ENCODE measurements around the gene NDC80. TPM values are rescaled to one million over a fixed set of nuclear protein-coding genes. Genes with fewer than 3 reads are reported as not detected.
A peak's percentile ranks its signal among the peaks of the same experiment; 100 is the strongest.

Gene NDC80
- total and polyA plus RNA-seq, 8 donors, result 1.7 to 47.6 (median 22.3) TPM

DNA sequence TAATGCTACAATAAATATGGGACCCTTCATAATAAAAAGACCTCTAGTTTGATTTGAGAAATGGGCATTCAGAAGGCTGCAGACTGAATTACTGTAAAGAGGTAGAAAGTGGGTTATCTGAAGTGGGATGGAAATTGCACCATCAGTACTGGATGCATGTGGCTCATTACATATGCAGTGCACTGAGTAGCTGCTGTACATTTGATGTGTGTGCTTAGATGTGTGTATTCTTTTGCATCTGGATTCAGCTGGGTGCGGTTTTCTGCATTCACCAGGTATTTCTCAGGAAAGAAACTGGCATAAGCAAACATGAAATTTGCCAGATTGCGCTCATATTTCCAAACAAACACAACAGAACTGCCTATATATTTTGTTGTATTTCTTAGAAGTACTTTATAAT is 38.2 kb downstream of the NDC80 start:
- Histone ChIP-seq H3K27ac (no peak overlapping the region), H3K36me3 (no peaks in the 10 kb centered on the region), H3K9me3 (no peaks in the 10 kb centered on the region), H3K4me1 (peaks cover 0 to 19% of the 10 kb centered on the region in 2 donors), H3K27me3 (no peaks in the 10 kb centered on the region), H3K4me3 (no peak overlapping the region)
- intact Hi-C loops (cut with DNase I), result no loop called here
- TF ChIP-seq, protein P1, sequence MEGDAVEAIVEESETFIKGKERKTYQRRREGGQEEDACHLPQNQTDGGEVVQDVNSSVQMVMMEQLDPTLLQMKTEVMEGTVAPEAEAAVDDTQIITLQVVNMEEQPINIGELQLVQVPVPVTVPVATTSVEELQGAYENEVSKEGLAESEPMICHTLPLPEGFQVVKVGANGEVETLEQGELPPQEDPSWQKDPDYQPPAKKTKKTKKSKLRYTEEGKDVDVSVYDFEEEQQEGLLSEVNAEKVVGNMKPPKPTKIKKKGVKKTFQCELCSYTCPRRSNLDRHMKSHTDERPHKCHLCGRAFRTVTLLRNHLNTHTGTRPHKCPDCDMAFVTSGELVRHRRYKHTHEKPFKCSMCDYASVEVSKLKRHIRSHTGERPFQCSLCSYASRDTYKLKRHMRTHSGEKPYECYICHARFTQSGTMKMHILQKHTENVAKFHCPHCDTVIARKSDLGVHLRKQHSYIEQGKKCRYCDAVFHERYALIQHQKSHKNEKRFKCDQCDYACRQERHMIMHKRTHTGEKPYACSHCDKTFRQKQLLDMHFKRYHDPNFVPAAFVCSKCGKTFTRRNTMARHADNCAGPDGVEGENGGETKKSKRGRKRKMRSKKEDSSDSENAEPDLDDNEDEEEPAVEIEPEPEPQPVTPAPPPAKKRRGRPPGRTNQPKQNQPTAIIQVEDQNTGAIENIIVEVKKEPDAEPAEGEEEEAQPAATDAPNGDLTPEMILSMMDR (IDR thresholded peaks at IDR 0.05), result no peak
- no peak for ATAC-seq
- DNase-seq, result no peak

DNA sequence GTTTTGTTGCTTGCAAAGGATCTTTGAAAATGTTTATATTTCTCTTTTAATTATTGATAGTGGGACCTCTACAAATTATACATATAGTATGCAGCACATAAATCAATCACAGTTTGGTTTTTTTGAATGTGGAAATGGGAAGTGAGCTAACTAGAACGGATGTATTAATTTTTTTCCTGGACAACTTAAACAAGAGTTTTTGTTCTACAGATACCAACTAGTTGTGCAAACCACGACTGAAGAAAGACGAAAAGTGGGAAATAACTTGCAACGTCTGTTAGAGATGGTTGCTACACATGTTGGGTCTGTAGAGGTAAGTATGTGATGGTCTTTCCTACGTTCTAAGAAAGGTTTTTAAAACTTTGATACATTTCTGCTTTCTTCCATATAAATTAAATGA is 39.2 kb downstream of the NDC80 start:
- no peak overlapping the region for H3K4me3 ChIP-seq
- H3K9me3 ChIP-seq, result no peaks in the 10 kb centered on the region
- DNase-seq (no peak), ATAC-seq (no peak)
- peaks cover 0 to 4% of the 10 kb centered on the region in 2 donors for H3K36me3 ChIP-seq
- H3K27ac ChIP-seq, result peak overlapping the region in 1 of 2 donors; percentile 54
- TF ChIP-seq, protein P1 (IDR thresholded peaks at IDR 0.05), result no peak
- intact Hi-C loops (cut with DNase I), result no loop called here
- H3K27me3 ChIP-seq, result no peaks in the 10 kb centered on the region
- peaks cover 0 to 16% of the 10 kb centered on the region in 2 donors for H3K4me1 ChIP-seq

DNA sequence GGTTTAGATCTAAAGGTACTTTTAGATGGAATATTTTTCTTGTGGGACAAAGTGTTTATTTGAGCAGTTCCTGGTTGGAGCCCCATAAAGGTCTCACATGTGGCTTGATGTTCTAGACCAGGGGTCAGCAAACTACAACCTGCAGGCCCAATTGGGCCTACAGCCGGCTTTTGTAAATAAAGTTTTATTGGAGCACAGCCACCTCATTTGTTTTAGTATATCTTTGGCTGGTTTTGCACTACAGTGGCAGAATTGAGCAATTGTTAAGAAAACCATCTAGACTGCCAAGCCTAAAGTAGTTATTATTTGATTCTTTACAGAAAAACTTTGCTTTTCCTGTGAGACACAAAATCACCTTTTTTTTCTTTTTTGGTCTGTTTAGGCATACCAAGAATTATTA is 41.6 kb downstream of the NDC80 start:
- peaks cover 0 to 6% of the 10 kb centered on the region in 2 donors for H3K4me1 ChIP-seq
- no peak overlapping the region for H3K4me3 ChIP-seq
- TF ChIP-seq, protein P1 (IDR thresholded peaks at IDR 0.05), result no peak
- H3K27me3 ChIP-seq, result no peaks in the 10 kb centered on the region
- no peaks in the 10 kb centered on the region for H3K9me3 ChIP-seq
- DNase-seq, result no peak
- ATAC-seq, result no peak
- H3K36me3 ChIP-seq, result peaks cover 0 to 4% of the 10 kb centered on the region in 2 donors
- intact Hi-C loops (cut with DNase I), result no loop called here
- no peak overlapping the region for H3K27ac ChIP-seq

DNA sequence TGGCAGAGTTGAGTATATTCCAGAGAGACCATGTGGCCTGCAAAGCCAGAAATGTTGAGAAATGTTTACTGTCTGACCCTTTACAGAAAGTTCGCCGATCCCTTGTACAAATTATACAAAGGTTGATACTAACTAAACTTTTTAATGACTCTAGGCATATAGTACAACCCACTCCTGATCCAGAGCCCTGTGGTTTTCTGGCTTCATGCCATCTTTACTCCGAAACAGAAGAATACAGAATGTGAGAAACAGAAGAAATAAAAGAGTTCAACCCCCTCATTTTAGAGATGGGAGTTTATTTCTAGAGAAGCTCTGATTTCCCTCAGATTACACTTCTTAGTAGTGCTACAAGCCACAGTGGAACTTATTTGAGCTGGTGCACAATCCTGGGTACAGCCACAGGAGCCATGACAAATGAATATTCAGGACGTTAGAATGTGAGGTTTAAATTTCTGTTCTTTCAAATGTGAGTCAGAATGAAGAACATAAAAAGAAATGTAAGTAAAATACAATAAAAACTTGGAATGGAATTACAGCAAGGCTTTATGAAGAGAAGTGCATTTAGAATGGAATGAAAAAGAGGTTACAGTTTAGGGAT is 46.1 kb downstream of the NDC80 start:
- Histone ChIP-seq H3K9me3 (no peaks in the 10 kb centered on the region), H3K27ac (no peak overlapping the region), H3K4me1 (no peaks in the 10 kb centered on the region), H3K4me3 (no peak overlapping the region), H3K27me3 (no peaks in the 10 kb centered on the region), H3K36me3 (peaks cover 0 to 4% of the 10 kb centered on the region in 2 donors)
- DNase-seq (no peak), ATAC-seq (no peak)
- TF ChIP-seq, protein P1 (IDR thresholded peaks at IDR 0.05), result no peak
- intact Hi-C loops (cut with DNase I), result no loop called here

DNA sequence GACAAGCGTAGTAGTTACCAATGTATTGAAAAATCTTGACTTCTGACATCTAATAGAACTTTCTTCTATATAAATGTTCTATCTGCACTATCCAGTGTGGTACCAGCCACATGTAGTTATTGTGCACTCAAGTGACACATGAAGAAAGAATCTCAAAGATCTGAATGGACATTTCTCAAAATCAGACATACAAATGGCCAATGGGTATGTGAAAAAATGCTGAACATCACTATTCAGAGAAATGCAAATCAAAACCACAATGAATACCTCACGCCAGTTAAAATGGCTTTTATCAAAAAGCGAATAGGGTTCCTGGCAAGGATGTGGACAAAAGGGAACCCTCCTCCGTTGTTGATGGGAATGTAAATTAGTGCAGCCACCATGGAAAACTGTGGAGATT is 46.7 kb downstream of the NDC80 start:
- ATAC-seq, result no peak
- intact Hi-C loops (cut with DNase I), result no loop called here
- TF ChIP-seq, protein P1 (IDR thresholded peaks at IDR 0.05), result no peak
- H3K27me3 ChIP-seq, result no peaks in the 10 kb centered on the region
- peaks cover 0 to 4% of the 10 kb centered on the region in 2 donors for H3K36me3 ChIP-seq
- H3K9me3 ChIP-seq, result no peaks in the 10 kb centered on the region
- no peaks in the 10 kb centered on the region for H3K4me1 ChIP-seq
- no peak for DNase-seq
- H3K27ac ChIP-seq, result no peak overlapping the region
- H3K4me3 ChIP-seq, result no peak overlapping the region
